NCI-H187 (cell line): ENCODE data around the gene KRTAP10-3.
"Not testable (repeated sequence)": the region's sequence is repeated elsewhere in the genome, so short reads cannot be mapped to it uniquely, and the experiment has no call there.

ENCODE experiments used
- DNase-seq, 2 experiments: peaks; one replicate each; lab custom pipeline; 2025; lab: John Stamatoyannopoulos, UW

The KRTAP10-3 gene

DNA sequence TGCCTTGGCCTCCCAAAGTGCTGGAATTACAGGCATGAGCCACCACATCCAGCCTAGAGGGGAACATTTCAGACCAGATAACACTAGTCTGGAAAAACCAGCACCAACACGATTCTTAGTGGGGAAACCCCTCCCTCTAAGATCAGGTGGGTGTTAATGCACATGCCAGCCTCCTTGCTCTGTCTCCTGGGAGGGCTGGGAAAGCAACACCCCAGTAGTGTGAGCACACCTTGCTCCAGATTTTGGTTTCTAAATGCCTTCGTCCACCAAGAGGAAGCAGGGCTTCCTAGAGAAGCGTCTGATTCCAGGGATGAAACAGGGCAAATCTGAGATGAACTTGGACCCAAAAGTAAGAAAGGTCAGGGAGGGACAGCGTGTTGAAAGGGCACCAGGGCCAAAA, 12.7 kb upstream of the KRTAP10-3 start:
- no peak for DNase-seq

DNA sequence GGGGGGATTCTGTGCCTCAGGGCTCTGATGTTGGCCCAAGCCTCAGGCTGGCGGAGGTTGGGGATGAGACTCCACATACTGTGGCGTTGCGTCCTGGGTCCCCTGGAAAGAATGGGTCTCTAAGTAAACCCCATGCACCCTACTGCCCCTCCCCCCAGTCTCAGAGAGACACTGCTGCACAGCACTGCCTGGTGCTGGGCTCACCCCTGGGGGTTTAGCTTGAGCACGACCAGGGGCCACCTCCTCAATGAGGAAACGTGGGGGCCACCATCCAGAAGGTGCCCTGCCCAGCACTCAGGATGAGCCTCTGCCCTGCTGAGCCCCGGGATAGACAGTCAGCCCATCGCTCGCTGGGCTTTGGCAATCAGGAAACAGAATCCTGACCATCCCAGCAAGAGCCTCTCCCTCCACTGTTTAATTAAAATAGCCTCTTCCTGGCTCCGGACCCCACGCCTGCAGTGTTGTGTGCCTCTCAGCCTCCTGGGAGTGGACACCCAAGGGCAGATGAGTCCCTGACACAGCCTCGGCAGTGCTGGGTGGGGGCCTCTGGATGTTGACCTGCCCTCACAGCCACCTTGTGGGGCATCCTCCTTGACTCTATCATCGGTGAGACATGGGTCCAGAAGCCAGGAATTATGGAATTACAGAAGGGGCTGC, 11.4 kb upstream of the KRTAP10-3 start:
- no peak for DNase-seq

DNA sequence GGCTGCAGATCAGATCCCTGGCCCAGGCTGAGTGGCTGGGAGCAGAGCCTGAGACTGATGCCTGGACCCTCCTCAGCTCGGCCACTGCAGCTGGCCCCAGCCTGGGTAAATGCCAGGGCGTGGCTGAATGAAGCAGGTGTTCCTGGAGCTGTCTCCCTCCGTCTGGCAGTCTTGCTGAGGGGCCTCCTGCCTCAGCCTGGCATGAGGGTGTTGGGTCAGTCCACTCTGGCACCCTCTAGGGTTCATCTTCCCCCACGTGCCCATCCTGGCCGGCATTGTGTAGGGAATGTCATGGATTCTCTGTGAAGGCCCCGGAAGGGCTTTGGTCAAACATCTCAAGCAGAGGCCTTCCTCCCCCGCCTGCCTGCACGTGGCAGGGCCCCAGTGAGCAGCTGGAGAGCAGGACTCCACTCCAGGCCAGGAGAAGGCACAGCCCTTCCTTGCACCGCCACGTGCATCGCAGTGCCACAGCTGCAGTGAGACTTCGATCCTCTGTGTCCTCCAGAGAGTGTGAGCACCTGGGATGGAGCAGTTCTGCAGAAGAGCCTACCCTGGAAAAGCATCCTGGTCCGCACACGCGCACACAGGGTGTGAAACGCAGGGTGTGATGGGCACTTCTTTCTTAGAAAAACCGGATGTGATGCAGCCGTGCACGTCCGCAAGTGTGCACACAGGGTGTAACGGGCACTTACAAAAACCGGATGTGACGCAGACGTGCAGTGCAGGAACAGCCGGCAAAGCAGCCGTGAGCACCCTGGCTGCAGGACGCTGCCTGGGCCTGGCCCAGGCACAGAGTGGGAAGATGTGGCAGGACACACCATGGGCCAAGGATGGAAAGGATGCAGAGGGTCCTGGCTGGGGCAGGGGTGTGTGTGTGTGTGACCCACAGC, 10.3 kb upstream of the KRTAP10-3 start:
- no peak for DNase-seq

DNA sequence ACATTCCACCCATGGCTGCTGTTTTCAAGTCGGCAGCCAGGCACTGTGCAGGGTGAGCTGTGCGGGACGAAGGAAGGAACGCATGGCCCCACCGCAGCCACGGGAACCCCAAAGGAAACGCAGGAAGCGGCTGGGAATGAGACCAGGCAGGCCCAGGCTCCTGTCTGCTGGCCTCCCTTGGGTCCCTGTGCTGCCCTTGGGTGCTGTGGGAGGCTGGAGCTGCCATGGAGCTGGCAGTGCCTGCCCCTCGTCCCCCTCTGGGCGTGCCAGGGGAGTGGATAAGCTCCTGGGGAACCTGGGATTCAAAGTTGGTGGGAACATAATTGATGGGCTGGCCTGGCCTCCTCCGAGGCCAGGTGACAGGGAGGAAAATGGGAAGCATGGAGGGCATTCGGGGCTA, 9.7 kb upstream of the KRTAP10-3 start:
- no peak for DNase-seq

DNA sequence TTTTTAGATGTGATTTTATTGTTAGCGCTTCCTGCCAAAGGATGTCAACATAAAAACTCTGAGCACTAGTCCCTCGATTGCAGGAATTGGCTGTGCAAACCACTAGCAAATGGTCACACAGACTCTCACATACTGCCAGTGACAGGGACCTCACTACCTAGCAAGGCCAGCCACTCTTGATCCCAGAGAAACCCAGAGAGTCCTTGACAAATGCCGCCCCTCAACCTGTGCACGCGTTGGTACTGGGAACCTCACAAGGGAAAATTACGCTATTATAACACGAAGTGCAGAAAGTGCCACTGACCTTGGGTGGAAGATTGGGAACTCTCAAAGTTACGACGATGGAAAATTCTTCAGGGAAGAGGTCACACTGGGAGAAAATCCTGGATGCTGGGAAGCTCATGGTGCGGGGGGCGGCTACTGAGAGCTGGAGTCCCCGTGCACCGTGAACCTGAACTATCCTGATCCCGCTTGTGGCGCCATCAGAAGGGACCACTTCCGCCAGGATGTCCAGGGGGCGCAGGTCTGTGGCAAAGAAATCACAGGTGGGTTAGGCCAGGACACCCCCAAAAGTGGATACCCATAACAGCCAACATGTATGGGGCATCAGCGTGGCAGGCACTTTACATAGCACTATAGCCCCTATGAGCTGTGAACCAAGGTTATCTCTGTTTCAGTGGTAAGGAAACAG, 9.0 kb upstream of the KRTAP10-3 start:
- DNase-seq: no peak

DNA sequence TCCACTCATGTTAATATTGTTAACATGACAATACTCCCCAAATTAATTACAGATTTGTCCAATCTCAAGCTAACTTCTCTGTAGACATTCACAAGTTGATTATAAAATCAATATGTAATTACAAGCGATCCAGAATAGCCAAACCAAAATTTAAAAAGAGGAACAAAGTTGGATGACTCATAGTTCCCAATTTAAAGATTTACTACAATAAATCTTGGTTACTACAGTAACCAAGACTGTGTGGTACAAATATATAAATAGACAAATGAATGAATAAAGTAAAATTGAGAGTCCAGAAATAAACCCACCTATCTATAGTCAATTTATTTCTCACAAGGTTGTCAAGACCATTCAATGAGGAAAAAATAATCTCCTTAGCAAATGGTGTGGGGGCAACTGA, 7.8 kb upstream of the KRTAP10-3 start:
- no peak for DNase-seq

DNA sequence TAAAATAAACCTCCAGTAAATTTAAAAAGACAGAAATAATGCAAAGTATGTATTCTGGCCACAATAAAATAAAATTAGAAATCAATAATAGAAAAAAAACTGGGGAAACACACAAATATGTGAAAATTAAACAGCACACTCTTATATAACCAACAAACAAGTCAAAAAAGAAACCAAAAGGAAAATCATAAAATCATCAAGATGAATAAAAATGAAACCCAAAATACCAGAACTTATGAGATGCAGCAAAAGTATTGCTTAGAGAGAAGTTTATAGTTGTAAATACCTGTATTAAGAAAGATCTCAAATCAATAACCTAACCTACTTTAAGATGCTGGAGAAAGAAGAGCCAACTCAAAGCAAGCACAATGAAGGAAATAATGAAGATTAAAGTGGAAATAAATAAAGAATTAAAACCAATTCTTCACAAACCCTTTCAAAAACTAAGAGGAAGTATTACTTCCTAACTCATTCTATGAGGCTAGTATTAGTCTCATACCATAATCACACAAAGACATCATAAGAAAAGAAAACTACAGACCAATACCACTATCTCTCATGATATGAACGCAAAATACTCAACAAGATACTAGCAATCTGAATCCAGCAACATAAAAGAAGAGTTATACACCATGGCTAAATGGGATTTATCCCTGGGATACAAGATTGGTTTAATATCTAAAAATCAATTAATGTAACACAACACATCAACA, 6.4 kb upstream of the KRTAP10-3 start:
- no peak for DNase-seq

DNA sequence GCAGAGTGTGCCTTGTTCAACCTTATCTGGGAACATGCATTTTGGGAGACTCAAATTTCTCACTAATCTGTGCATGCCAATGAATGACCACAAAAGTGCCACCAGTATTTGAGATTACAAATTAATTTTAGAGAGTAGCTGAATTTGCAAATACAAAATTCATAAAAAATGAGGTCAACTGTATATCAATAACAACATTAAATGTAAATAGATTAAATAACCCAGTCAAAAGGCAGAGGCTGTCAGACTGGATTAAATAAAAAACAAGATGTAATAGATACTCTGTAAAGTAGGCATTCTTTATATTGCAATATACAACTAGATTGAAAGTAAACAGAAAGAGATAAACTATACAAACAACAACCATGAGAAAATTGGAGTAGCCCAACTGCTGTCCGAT, 5.5 kb upstream of the KRTAP10-3 start:
- DNase-seq: no peak

DNA sequence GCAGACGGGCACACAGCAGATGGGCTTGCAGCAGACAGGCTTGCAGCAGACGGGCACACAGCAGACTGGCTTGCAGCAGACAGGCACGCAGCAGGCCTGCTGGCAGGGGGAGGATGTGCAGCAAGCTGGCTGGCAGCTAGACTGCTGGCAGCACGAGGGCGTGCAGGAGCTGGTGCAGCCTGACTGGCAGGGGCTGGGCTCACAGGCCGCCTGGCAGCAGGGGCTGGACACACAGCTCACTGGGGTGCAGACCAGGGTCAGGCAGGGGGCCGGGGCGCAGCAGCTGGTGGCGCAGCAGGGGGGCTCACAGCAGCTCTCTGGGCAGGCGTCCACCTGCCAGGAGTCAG, 293 bp downstream of the KRTAP10-3 start:
- DNase-seq: not testable (repeated sequence)

DNA sequence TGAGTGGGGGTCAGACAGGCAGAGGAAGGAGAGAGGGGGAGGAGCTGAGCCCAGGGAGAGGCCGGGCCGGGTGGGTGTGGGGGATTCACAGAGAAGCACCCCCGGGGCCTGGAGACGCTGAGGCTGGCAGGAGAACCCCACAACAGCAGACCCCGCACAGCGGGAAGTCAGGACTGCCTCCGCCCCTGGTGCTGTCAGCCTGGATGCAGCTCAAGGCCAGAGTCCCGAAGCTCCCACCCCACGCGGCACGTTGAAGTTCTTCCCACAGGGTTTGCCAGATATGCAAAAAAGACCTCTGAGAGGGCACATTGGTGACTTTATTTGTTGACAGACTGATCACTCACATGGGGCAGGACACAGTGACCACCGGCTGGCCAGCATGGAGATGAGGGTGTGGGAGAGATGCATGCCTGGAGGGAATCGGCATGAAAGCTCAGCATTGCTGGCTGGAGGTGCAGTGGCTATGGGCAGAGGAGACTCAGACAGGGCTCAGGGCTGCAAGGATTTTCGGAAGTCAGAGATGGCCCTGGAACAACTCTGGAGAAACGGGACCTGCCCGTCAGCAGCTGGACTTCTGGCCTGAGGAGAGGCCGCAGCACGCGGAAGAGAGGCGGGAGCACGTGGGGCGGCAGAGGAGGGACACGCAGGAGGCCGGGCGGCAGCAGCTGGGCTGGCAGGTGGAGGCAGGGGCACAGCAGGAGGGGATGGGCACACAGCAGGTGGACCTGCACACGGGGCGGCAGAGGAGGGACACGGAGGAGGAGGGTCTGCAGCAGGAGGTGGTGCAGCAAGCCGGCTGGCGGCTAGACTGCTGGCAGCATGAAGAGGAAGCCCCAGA, 885 bp downstream of the KRTAP10-3 start:
- no peak for DNase-seq

DNA sequence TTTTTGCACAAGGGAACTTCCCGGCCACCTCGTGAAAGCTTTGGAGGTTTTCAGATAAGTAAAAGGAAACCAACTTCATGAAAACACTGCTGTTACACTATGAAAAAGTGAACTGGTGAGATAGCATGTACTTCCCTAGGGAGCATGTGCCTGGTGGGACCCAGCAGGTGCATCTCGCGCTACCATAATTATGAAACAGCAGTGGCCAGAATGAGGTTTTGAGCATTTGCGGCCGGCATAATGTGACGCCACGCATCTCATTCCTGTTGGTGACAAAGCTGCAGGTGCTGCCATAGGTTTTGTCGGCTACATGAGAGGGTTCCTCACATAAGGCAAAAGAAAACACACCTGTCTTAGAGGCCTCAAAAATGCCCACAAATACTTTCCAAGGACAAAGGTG, 1.7 kb downstream of the KRTAP10-3 start:
- peak in 1 of 2 experiments; percentile 18 for DNase-seq

DNA sequence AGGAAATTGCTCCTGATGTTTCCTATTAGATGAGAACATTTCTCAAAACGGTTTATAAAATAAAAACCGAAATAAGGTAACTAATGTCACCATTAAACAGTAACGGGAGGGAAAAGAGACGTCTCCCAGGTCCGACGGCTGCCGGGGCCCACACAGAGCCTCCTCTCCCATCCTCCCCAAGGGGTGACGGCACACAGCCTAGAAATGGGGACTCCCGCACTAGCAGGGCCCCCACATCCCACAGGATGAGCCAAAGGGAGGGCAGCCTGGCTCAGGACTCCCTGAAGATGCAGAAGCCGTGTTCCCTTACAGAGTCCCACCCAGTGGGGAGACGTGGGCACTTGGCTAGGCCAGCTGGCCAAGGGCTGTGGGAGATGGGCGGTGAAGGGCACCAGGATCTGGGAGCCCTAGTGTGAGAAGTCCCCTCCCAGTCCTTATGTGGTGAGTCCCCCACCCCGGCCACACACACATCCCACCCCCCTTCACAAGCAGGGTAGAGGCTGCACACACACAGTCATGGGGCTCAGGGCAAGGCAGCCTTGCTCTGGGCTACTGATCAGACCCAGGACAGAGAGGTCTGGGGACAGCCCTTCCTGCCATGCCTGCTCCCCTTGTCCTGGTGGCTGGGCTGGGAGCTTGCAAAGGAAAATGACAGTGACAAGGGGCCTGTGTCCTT, 3.3 kb downstream of the KRTAP10-3 start:
- no peak for DNase-seq

DNA sequence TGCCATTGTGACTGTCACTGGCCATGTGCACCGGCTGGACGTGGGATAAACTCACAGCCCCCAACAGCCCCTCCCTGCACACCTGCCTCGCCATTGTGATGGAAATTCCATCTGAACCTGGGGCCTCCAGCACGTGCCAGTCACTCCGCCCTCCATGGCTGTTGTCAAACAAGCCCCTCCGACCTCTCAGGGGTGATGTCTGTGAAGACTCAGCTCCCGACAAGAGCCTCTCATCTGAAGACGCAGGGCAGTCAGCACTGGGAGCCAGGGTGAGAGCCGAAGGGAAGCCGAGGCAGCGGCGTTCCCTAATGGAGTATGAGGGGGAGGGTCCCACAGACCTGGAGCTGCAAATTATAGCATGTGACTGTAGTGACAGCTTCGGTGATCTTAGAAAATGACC, 5.9 kb downstream of the KRTAP10-3 start:
- DNase-seq: no peak

DNA sequence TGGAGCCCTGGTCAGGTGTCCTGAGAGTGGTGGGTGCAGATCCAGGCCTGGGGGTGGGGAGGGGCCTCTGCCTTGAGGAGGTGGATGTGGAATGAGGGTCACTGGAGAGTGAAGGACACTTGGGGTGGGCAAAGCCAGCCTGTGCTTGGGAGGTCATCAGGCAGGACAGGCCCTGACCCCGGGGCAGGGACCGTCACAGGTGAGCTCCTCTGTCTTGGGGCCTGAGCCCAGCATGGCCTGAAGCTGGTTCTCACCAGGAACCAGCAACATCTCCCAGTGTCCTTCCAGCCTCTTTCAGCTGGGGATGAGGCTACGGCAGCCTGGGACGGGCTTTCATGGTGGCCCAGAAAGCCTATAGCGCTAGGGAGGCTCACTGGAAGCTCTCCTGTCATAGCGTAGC, 6.5 kb downstream of the KRTAP10-3 start:
- DNase-seq: no peak

DNA sequence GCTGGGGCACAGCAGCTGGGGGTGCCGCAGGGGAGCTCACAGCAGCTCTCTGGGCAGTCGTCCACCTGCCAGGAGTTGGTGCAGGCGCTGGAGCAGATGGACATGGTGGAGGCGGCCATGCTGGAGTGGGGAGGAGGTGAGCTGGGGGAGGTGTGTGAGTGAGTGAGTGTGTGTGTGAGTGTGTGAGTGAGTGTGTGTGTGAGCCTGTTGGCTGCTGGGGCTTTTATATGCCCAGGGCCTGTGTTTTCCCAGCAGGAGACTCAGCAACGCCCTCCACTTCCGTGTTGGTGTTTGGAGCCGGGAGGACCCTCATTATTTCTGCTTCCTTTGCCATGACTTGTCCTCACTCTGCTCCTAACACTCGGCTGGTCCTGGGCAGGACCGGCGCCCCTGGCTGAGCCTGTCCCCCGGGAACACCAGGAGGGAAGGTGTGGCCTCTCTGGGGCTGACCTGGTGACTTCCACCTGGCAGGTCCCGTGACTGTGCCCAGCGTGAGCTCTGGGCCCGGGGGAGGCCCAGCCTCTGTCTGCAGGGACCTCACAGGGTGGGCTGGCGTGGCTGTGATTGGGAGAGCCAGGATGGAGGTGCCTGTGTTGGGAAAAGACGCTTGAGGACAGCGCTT, 7.1 kb downstream of the KRTAP10-3 start, which contains the start of gene KRTAP10-2:
Gene KRTAP10-2, minus strand, starts transcription at position 166 of the 622 bp plus-strand sequence. Its CDS starts 47 bp downstream, at position 119.
- no peak for DNase-seq

DNA sequence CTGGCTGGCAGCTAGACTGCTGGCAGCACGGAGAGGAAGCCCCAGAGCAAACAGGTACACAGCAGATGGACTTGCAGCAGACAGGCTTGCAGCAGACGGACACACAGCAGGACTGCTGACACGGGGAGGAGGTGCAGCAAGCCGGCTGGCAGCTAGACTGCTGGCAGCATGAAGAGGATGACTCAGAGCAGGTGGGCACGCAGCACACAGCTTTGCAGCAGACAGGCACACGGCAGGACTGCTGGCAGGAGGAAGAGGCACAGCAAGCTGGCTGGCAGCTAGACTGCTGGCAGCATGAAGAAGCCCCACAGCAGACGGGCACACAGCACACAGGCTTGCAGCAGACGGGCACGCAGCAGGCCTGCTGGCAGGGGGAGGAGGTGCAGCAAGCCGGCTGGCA, 7.8 kb downstream of the KRTAP10-3 start:
- no peak for DNase-seq

DNA sequence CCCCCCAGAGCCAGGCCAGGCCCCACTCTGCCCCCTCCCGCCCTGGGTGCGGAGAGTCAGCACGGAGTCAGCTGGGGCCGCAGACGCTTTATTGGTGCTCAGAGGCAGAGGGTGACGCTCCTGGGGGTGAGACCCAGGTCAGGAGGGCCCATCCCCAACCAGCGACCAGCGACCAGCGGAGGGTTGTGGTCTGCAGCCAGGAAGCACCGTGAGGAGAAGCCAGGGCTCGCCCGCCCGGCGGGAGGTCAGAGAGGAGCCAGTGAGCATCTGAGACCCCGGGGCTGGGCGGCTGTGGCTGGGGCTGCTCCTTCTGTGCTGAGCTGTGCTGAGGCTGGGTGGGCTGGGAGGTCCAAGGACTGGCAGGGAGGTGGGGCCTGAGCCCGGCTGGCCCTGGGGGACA, 8.3 kb downstream of the KRTAP10-3 start:
- not testable (repeated sequence) for DNase-seq

DNA sequence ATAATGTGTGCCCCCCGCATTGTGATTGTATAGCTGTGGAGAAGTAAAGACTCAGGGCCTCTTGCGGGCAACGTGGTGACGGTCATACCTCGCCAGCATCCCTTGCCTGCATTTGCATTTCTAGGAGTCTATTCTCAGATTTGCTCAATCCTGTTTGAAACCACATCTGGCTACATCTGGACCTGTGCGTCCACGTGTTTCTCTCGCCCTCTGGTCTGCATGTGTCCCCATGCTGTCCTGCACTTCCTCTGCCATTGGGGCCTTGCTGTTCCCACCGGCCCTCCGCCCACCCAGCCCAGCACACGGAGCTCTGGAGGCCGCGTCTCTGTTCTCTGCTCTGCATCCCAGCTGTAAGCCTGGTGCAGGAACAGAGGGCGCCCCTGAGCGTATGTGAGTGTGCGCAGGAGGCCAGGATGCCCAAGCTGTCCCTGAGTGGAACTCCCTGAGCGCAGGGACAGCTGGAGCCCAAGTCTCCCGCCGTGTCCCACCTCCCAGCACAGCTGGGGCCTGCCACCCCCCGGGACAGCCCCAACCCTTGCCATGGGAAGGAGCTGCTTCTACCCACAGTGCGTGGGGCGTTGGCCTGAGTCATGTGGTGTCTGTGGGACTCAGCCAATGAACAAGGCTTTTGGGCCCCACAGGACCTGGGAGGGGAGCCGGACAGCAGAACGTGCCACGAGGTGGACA, 8.9 kb downstream of the KRTAP10-3 start:
- no peak for DNase-seq

DNA sequence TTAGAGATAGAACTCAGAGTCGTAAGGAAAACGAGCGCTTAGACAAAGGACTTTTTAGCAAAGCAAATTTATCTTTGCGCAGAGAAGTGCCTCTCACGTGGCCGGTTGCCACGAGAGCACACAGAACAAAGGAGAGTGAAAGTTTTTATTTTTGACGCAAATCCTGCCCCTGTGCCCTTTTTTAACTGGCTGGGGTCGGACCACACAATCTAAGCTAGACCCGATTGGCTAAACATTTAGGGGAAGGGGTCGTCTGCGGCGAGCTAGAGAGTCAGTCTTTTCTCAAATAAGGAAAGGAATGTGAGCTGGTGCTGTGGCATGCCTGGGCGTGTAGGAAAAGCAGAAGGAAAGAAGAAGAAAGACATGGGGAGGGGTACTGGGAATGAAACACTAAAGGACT, 9.7 kb downstream of the KRTAP10-3 start:
- DNase-seq: no peak

DNA sequence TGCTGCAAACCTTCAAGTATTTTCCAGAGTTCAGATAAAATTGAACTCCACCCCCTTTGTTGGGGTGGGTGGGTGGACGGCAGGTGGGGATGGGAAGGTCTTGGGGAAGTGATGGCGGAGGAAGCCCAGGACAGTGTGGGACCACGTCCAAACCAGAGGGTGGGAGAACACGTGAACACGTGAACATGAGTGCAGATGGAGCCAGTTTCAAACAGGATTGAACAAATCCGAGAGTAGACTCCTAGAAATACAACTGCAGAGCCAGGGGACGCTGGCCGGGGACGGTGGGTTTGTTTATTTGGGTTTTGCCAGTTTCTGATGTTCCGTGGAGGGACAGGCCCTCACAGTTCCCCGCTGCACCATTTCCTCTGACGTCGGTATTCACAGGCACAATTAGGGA, 10.2 kb downstream of the KRTAP10-3 start:
- no peak for DNase-seq
